ENCODE data around the gene IGSF21. TPM values are rescaled to one million over a fixed set of nuclear protein-coding genes. Genes with fewer than 3 reads are reported as not detected.

The IGSF21 gene
- total RNA-seq, 1 donor from 2014 or later = 2.4 TPM

GRCh38 chr1:18384059-18384458 lies 276.5 kb downstream of the IGSF21 start:
- no peak overlapping the region for H3K27ac ChIP-seq
- H3K4me3 ChIP-seq = no peak overlapping the region
- H3K27me3 ChIP-seq = no peaks in the 10 kb centered on the region
- DNase-seq (ENCODE audit: low spot score in 2 of 2) = no peak
- TF ChIP-seq CTCF (IDR thresholded peaks at IDR 0.05) = no peak
- H3K9me3 ChIP-seq = no peaks in the 10 kb centered on the region
- H3K4me1 ChIP-seq = no peaks in the 10 kb centered on the region
- intact Hi-C loops (cut with DNase I) = no loop called here
- no peaks in the 10 kb centered on the region for H3K36me3 ChIP-seq

- intact Hi-C loops (cut with DNase I) = no loop called here
- DNase-seq (ENCODE audit: low spot score in 2 of 2) = no peak
- no peak overlapping the region for H3K27ac ChIP-seq
Measured at GRCh38 chr1:18384471-18384870, 276.9 kb downstream of the IGSF21 start.

GRCh38 chr1:18385239-18385790 lies 277.7 kb downstream of the IGSF21 start:
- Histone ChIP-seq H3K9me3 (no peaks in the 10 kb centered on the region), H3K4me3 (no peak overlapping the region), H3K4me1 (no peaks in the 10 kb centered on the region), H3K27ac (no peak overlapping the region), H3K27me3 (no peaks in the 10 kb centered on the region), H3K36me3 (no peaks in the 10 kb centered on the region)
- intact Hi-C loops (cut with DNase I) = no loop called here
- DNase-seq (ENCODE audit: low spot score in 2 of 2) = no peak
- no peak for TF ChIP-seq CTCF (IDR thresholded peaks at IDR 0.05)

More at GRCh38 chr1:18384471-18384870, 276.9 kb downstream of the IGSF21 start:
- no peaks in the 10 kb centered on the region for H3K4me1 ChIP-seq
- TF ChIP-seq CTCF (IDR thresholded peaks at IDR 0.05) = no peak
- H3K9me3 ChIP-seq = no peaks in the 10 kb centered on the region
- H3K27me3 ChIP-seq = no peaks in the 10 kb centered on the region
- no peak overlapping the region for H3K4me3 ChIP-seq
- no peaks in the 10 kb centered on the region for H3K36me3 ChIP-seq

GRCh38 chr1:18386591-18386990 lies 279.0 kb downstream of the IGSF21 start:
- H3K4me1 ChIP-seq = no peaks in the 10 kb centered on the region
- no peak for DNase-seq (ENCODE audit: low spot score in 2 of 2)
- no peaks in the 10 kb centered on the region for H3K27me3 ChIP-seq
- intact Hi-C loops (cut with DNase I) = no loop called here
- H3K27ac ChIP-seq = no peak overlapping the region
- TF ChIP-seq CTCF (IDR thresholded peaks at IDR 0.05) = no peak
- no peaks in the 10 kb centered on the region for H3K9me3 ChIP-seq
- no peaks in the 10 kb centered on the region for H3K36me3 ChIP-seq
- H3K4me3 ChIP-seq = no peak overlapping the region

GRCh38 chr1:18387307-18387706 lies 279.7 kb downstream of the IGSF21 start:
- no peaks in the 10 kb centered on the region for H3K36me3 ChIP-seq
- no peak for DNase-seq (ENCODE audit: low spot score in 2 of 2)
- no peaks in the 10 kb centered on the region for H3K27me3 ChIP-seq
- intact Hi-C loops (cut with DNase I) = no loop called here
- TF ChIP-seq CTCF (IDR thresholded peaks at IDR 0.05) = no peak
- no peak overlapping the region for H3K4me3 ChIP-seq
- no peaks in the 10 kb centered on the region for H3K9me3 ChIP-seq
- no peak overlapping the region for H3K27ac ChIP-seq
- no peaks in the 10 kb centered on the region for H3K4me1 ChIP-seq

GRCh38 chr1:18390953-18391352 lies 283.4 kb downstream of the IGSF21 start:
- no peaks in the 10 kb centered on the region for H3K36me3 ChIP-seq
- no peaks in the 10 kb centered on the region for H3K27me3 ChIP-seq
- no peak for DNase-seq (ENCODE audit: low spot score in 2 of 2)
- H3K9me3 ChIP-seq = no peaks in the 10 kb centered on the region
- H3K27ac ChIP-seq = no peak overlapping the region
- intact Hi-C loops (cut with DNase I) = no loop called here
- H3K4me3 ChIP-seq = no peak overlapping the region
- TF ChIP-seq CTCF (IDR thresholded peaks at IDR 0.05) = no peak
- H3K4me1 ChIP-seq = no peaks in the 10 kb centered on the region
